Panc1 (cell line): Measurements from ENCODE around the gene AGBL3. TPM values are rescaled to one million over a fixed set of nuclear protein-coding genes. Genes with fewer than 3 reads are reported as not detected.

ENCODE experiments used
- ATAC-seq: fragments of 200-7000 bp; cut with Tn5 transposase; 2 replicates; pipeline ENCODE4 v1.9.1; 2020; ENCODE audit warnings: mild to moderate bottlenecking, moderate library complexity
- BruUV-seq: library from RNA; stranded (reverse); fragments of 400-500 nt; replicated peaks from 2 replicates; lab custom pipeline; 2021; lab: Mats Ljungman, UMichigan
- CTCF ChIA-PET: fragments of 300-600 bp; sonication (Branson Sonifier 250); formaldehyde crosslinking; loops from one replicate; lab custom pipeline; 2022; ENCODE audit warnings: antibody characterized with exemption; lab: Charles Lee
- POLR2A ChIA-PET: fragments of 300-600 bp; sonication (Branson Sonifier 250); formaldehyde crosslinking; loops from one replicate; lab custom pipeline; 2022; ENCODE audit warnings: antibody characterized with exemption; lab: Charles Lee
- DNase-seq: peaks from one replicate; pipeline ENCODE4 v3.0.0-alpha.2; 2010; ENCODE audit warnings: low read depth, low spot score
- H3K27ac ChIP-seq: 2 replicates; pipeline ENCODE4 v1.5.1; 2011; ENCODE audit warnings: mild to moderate bottlenecking, low read length, inconsistent platforms
- H3K27me3 ChIP-seq: fragments of 200-500 bp; sonication (Bioruptor generic); 2 replicates; pipeline ENCODE4 v1.6.0; 2014; ENCODE audit warnings: low read length, inconsistent platforms; ENCODE audit not compliant: control insufficient read depth, insufficient read depth
- H3K36me3 ChIP-seq: fragments of 200-500 bp; sonication (Bioruptor generic); 2 replicates; pipeline ENCODE4 v1.5.1; 2014; ENCODE audit warnings: inconsistent platforms, mild to moderate bottlenecking, low read length, moderate library complexity; ENCODE audit not compliant: control insufficient read depth, insufficient read depth
- H3K4me1 ChIP-seq: 2 replicates; pipeline ENCODE4 v1.5.1; 2011; ENCODE audit warnings: inconsistent platforms, mild to moderate bottlenecking, low read length, moderate library complexity; ENCODE audit not compliant: control insufficient read depth, insufficient read depth
- H3K4me3 ChIP-seq, 2 experiments: 2 replicates each; pipeline ENCODE4 v1.5.1; 2011 to 2012; ENCODE audit warnings: low read depth in 2 of 2, low read length in 2 of 2, mild to moderate bottlenecking in 2 of 2, inconsistent platforms in 1 of 2, moderate library complexity in 1 of 2
- H3K9me3 ChIP-seq: fragments of 200-500 bp; sonication (Bioruptor generic); 2 replicates; pipeline ENCODE4 v1.5.1; 2014; ENCODE audit warnings: low read depth, mild to moderate bottlenecking, inconsistent platforms, low read length, moderate library complexity; ENCODE audit not compliant: control insufficient read depth, insufficient read depth
- POLR2AphosphoS5 ChIP-seq: IDR thresholded peaks from 2 replicates; pipeline ENCODE4 v1.6.1; 2012; ENCODE audit warnings: mild to moderate bottlenecking, low read depth, low read length, moderate library complexity
- SIN3A ChIP-seq: IDR thresholded peaks from 2 replicates; pipeline ENCODE4 v1.6.1; 2012; ENCODE audit warnings: low read depth, mild to moderate bottlenecking, low read length, moderate library complexity, borderline replicate concordance; ENCODE audit not compliant: insufficient read depth
- TCF7L2 ChIP-seq: IDR thresholded peaks from 2 replicates; pipeline ENCODE4 v1.6.1; 2011; ENCODE audit warnings: mild to moderate bottlenecking, low read depth, low read length, inconsistent platforms
- in situ Hi-C: cut with HindIII; loops from 2 replicates; pipeline ENCODE4 v1.10.0; 2016; ENCODE audit warnings: low sequenced_read_pairs, low pct_unique_long_range_greater_than_20kb
- intact Hi-C: fragments of 100-400 bp; cut with micrococcal nuclease; formaldehyde crosslinking; loops from one replicate; pipeline ENCODE4 v1.10.0; 2022; ENCODE audit not compliant: unreplicated experiment
- total RNA-seq: library from RNA; stranded (reverse); gene quantifications from one replicate; pipeline ENCODE4 v1.2.1, GENCODE V29; 2021; ENCODE audit not compliant: unreplicated experiment
- TF ChIP-seq, protein P1 (sequence below): fragments of 450-650 bp; IDR thresholded peaks from 2 replicates; pipeline ENCODE4 v1.5.1; 2017; ENCODE audit warnings: mild to moderate bottlenecking
- TF ChIP-seq, protein P2 (sequence below), 2 experiments: IDR thresholded peaks; 2 replicates each; pipeline ENCODE4 v1.6.1; 2011 to 2012; ENCODE audit warnings: low read depth in 2 of 2, control low read depth in 1 of 2, low read length in 1 of 2, mild to moderate bottlenecking in 1 of 2, moderate library complexity in 1 of 2; ENCODE audit not compliant: insufficient read depth in 1 of 2

Gene AGBL3
- total RNA-seq, 1 experiment from 2014 or later, result 2.5 TPM

DNA sequence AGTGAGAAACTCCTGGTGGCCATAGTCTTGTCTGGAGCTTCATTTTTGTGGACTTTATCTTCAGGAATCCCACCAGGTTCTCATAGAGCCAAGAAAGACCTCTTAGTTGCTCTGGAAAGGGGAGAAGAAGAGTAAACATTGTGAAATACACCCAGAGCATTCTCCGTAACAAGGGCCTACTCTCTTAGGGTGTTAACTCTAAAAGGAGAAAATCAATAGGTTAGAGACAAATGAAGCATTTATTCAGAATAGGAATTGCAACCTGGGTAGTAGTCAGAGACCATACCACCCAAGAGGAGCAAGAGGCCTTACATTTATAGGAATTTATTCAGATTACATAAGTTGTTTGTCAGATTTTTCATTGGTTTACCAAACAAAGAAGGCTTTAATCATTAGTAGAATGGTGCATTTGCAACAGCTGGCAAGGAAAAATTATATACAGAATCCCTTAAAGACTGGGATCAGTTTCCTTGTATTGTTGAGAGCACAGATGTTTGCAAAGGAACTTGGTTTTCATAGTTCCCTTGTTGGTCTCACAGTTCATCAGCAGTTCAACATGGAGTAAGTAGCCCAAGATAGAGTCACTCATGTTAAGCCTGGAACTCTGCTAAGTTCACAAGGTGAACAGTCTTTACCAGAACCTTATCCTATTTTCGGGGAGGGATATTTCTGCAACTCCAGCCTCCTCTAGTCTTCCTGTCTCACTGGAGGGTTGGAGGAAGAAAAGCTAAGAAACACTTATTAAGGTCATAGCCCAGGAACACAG is 108.3 kb downstream of the AGBL3 start:
- no peaks in the 10 kb centered on the region for H3K27me3 ChIP-seq
- BruUV-seq, result no TSS peak
- H3K4me3 ChIP-seq, result no peak overlapping the region
- no peaks in the 10 kb centered on the region for H3K36me3 ChIP-seq
- no peak overlapping the region for H3K27ac ChIP-seq
- ATAC-seq (no peak), DNase-seq (no peak)
- TF ChIP-seq POLR2AphosphoS5, result no peak
- TF ChIP-seq, protein P1, sequence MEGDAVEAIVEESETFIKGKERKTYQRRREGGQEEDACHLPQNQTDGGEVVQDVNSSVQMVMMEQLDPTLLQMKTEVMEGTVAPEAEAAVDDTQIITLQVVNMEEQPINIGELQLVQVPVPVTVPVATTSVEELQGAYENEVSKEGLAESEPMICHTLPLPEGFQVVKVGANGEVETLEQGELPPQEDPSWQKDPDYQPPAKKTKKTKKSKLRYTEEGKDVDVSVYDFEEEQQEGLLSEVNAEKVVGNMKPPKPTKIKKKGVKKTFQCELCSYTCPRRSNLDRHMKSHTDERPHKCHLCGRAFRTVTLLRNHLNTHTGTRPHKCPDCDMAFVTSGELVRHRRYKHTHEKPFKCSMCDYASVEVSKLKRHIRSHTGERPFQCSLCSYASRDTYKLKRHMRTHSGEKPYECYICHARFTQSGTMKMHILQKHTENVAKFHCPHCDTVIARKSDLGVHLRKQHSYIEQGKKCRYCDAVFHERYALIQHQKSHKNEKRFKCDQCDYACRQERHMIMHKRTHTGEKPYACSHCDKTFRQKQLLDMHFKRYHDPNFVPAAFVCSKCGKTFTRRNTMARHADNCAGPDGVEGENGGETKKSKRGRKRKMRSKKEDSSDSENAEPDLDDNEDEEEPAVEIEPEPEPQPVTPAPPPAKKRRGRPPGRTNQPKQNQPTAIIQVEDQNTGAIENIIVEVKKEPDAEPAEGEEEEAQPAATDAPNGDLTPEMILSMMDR, result no peak
- no peak for TF ChIP-seq TCF7L2
- TF ChIP-seq SIN3A, result no peak
- TF ChIP-seq, protein P2, sequence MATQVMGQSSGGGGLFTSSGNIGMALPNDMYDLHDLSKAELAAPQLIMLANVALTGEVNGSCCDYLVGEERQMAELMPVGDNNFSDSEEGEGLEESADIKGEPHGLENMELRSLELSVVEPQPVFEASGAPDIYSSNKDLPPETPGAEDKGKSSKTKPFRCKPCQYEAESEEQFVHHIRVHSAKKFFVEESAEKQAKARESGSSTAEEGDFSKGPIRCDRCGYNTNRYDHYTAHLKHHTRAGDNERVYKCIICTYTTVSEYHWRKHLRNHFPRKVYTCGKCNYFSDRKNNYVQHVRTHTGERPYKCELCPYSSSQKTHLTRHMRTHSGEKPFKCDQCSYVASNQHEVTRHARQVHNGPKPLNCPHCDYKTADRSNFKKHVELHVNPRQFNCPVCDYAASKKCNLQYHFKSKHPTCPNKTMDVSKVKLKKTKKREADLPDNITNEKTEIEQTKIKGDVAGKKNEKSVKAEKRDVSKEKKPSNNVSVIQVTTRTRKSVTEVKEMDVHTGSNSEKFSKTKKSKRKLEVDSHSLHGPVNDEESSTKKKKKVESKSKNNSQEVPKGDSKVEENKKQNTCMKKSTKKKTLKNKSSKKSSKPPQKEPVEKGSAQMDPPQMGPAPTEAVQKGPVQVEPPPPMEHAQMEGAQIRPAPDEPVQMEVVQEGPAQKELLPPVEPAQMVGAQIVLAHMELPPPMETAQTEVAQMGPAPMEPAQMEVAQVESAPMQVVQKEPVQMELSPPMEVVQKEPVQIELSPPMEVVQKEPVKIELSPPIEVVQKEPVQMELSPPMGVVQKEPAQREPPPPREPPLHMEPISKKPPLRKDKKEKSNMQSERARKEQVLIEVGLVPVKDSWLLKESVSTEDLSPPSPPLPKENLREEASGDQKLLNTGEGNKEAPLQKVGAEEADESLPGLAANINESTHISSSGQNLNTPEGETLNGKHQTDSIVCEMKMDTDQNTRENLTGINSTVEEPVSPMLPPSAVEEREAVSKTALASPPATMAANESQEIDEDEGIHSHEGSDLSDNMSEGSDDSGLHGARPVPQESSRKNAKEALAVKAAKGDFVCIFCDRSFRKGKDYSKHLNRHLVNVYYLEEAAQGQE (IDR thresholded peaks at IDR 0.05; ENCODE audit: insufficient read depth in 1 of 2, low read depth in 2 of 2, low read length in 1 of 2), result no peak
- POLR2A ChIA-PET, result no interaction called here
- CTCF ChIA-PET, result no interaction called here
- intact Hi-C loops (no loop called here), in situ Hi-C loops (no loop called here)
- H3K4me1 ChIP-seq, result no peaks in the 10 kb centered on the region
- H3K9me3 ChIP-seq, result no peaks in the 10 kb centered on the region

DNA sequence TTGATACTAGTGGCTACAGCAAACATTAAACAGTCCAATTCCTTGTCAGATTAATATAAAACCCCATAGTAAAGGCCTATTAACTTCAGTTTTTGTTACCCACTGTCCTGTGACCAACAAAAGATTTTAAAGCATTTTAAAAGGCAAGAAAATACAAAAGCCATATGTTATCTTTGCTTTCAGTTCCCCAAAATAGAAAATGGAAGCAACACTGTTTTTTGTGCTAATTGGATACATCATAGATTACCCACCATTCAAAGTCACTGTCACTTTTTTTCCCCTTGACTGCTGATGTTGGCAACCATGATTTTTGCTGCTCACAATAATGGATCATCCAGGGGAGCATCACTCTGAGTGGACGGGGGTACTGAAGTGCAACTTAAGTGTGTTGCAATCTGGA is 109.1 kb downstream of the AGBL3 start:
- H3K27me3 ChIP-seq, result no peaks in the 10 kb centered on the region
- POLR2A ChIA-PET, result no interaction called here
- no TSS peak for BruUV-seq
- H3K4me3 ChIP-seq, result no peak overlapping the region
- no peaks in the 10 kb centered on the region for H3K36me3 ChIP-seq
- CTCF ChIA-PET, result no interaction called here
- TF ChIP-seq SIN3A (no peak), POLR2AphosphoS5 (no peak), TCF7L2 (no peak)
- TF ChIP-seq, protein P2 (IDR thresholded peaks at IDR 0.05; ENCODE audit: insufficient read depth in 1 of 2, low read depth in 2 of 2, low read length in 1 of 2), result no peak
- no peak overlapping the region for H3K27ac ChIP-seq
- in situ Hi-C loops, result no loop called here
- H3K4me1 ChIP-seq, result no peaks in the 10 kb centered on the region
- DNase-seq (no peak), ATAC-seq (no peak)
- H3K9me3 ChIP-seq, result no peaks in the 10 kb centered on the region
- intact Hi-C loops, result no loop called here
